RWPE1 (cell line): Measurements from ENCODE around the gene PRCC.

Source experiments
- CTCF ChIA-PET: fragments of 350-600 bp; sonication (Branson Sonifier 250); formaldehyde crosslinking; extraction: SDS; loops from one replicate; lab custom pipeline; 2021; lab: Yijun Ruan, JAX
- POLR2A ChIA-PET: fragments of 400-600 bp; formaldehyde crosslinking; extraction: SDS; loops from one replicate; lab custom pipeline; 2020; ENCODE audit warnings: antibody characterized with exemption; ENCODE audit not compliant: low non-redundant PET; lab: Yijun Ruan, JAX
- DNase-seq: peaks from one replicate; pipeline ENCODE4 v3.0.0; 2012; ENCODE audit warnings: low spot score
- H3K27ac ChIP-seq: fragments of 450-650 bp; 2 replicates; pipeline ENCODE4 v1.5.1; 2017
- TF ChIP-seq, protein P1 (sequence below): fragments of 450-650 bp; conservative IDR thresholded peaks from 2 replicates; pipeline ENCODE4 v1.5.1; 2017; ENCODE audit warnings: low read depth, mild to moderate bottlenecking

Gene PRCC

DNA sequence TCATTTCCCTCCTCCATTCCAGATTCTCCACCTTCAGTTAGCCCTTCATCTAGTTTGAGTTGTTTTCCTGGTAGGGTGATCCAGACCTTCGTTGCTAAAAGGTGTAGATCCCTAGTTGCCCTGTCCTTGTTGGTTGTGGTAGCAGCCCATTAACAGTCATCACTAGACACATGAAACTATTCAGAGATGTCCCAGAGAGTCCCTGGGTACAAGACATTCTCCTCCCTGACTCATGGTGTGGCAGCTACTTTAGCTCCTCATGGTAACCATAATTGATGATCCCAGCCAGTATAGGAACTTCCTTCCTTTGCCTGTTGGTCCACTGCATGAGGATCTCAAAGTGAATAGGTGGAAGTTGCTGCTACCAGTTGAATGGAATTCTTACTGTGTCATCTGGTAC is 55.3 kb downstream of the PRCC start:
- TF ChIP-seq, protein P1, sequence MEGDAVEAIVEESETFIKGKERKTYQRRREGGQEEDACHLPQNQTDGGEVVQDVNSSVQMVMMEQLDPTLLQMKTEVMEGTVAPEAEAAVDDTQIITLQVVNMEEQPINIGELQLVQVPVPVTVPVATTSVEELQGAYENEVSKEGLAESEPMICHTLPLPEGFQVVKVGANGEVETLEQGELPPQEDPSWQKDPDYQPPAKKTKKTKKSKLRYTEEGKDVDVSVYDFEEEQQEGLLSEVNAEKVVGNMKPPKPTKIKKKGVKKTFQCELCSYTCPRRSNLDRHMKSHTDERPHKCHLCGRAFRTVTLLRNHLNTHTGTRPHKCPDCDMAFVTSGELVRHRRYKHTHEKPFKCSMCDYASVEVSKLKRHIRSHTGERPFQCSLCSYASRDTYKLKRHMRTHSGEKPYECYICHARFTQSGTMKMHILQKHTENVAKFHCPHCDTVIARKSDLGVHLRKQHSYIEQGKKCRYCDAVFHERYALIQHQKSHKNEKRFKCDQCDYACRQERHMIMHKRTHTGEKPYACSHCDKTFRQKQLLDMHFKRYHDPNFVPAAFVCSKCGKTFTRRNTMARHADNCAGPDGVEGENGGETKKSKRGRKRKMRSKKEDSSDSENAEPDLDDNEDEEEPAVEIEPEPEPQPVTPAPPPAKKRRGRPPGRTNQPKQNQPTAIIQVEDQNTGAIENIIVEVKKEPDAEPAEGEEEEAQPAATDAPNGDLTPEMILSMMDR, result no peak
- CTCF ChIA-PET, result interaction anchor here (1.5 kb wide), 1 partner anchor 133 kb away, joined by 5 read pairs; no protein-coding TSS in a partner anchor
- H3K27ac ChIP-seq, result no peak overlapping the region
- DNase-seq, result no peak
- POLR2A ChIA-PET, result no interaction called here

DNA sequence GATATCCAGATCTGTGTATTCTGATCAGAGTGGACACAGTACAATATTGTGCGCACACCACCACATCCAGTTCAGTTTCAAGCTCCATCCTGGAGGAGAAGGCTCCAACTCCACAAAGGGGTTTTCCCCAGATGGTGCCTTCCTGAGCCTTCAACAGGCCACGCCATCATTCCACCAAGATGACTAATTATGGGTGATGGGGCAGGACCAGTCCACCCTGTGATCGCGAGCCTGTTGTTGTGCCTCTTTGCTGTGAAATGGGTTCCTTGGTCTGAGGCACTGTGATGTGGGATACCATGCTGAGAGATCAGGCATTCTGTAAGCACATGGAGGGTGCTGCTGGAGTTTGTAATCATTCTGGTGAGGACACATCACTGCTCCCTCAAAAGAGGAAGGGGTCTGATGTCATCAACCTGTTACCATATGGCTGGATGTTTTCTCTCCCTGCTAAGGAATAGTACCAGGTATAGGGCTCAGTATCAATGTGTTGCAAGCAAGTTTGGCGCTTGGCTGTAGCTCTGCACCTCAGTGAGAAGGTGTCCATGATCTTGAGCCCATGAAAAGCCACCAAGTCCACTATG is 56.0 kb downstream of the PRCC start:
- no peak overlapping the region for H3K27ac ChIP-seq
- POLR2A ChIA-PET, result no interaction called here
- DNase-seq, result no peak
- TF ChIP-seq, protein P1, result no peak
- CTCF ChIA-PET, result no interaction called here

DNA sequence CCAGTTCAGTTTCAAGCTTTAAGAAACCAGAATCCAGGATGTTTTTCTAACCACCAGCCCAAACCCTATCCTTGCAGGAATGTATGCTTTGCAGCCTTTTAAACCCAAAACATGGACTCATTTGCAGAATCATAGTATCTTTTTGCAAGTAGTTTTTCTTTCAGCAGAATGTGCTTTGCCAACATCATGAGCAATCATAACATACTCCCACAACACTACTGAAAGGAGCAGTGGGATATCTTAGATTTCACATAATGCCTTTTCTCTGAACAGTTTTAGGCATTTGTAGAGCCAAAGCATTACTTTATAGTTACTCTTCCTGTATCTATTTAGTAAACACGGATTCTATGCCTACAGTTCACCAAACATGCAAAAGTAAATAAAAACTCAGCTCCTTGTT is 59.3 kb downstream of the PRCC start:
- DNase-seq, result no peak
- CTCF ChIA-PET, result interaction anchor here (1.2 kb wide), 1 partner anchor 12 kb away, joined by 6 read pairs; no protein-coding TSS in a partner anchor
- no peak overlapping the region for H3K27ac ChIP-seq
- TF ChIP-seq, protein P1, result no peak
- POLR2A ChIA-PET, result no interaction called here

DNA sequence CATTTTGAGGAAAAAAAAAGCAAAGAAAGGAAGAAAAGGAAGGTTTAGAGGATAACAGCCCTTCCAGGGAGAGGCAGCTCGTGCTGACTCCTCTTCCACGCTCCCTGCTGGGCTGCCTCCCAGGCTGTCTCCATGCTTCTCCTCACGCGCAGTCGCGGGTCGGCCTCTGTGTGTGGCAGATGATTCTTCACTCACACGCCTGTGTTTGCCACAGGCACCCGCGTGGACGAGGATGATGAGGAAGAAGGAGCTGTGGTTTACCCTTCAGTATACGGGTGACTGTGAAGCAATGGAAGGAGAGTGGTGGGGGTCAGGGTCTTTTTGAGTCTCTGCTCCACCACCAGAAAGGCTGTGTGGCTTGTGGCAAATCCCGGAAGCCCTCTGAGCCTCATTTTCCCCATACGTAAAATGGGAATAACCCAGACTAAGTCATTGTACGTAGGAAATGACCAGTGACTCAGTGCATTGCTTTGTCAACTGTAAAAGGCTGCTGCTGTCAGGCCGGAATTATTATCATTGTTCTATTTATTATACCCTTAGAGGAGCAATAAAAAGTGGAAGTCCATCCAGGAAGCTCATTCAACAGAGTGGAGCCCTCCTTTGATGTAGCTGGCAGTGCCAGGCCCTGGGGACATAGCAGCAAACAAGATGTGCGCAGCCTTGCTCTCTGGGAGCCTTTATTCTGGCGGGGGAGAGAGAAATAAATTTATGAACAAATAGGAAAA is 61.2 kb downstream of the PRCC start:
- TF ChIP-seq, protein P1, result no peak
- DNase-seq, result no peak
- no peak overlapping the region for H3K27ac ChIP-seq
- CTCF ChIA-PET, result interaction anchor here (1.4 kb wide), 1 partner anchor 10 kb away, joined by 4 read pairs; no protein-coding TSS in a partner anchor
- POLR2A ChIA-PET, result no interaction called here

DNA sequence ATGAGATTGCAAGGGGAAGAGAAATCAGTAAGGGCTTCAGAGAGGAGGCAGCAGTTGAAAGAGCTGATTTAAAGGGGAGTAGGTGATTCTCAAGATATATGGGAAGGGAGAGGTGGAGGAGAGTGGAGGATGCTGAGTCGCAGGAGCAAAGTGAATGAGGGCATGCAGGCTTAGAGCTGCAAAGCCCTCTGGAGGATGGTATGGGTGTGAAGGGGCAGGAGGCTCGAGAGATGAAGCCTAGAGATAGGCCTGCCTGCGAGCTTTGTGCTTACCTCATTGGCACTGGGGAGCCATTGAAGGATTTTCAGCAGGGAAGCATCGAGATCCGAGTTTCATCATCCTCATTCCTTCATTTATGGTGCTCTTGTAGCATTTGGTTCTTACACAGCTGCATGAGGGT is 65.1 kb downstream of the PRCC start:
- TF ChIP-seq, protein P1, result no peak
- ChIA-PET POLR2A (no interaction called here), CTCF (interaction anchor here (0.6 to 0.7 kb wide), 2 partner anchors 49 to 95 kb away, joined by 3 to 4 read pairs; no protein-coding TSS in a partner anchor)
- no peak for DNase-seq
- no peak overlapping the region for H3K27ac ChIP-seq

DNA sequence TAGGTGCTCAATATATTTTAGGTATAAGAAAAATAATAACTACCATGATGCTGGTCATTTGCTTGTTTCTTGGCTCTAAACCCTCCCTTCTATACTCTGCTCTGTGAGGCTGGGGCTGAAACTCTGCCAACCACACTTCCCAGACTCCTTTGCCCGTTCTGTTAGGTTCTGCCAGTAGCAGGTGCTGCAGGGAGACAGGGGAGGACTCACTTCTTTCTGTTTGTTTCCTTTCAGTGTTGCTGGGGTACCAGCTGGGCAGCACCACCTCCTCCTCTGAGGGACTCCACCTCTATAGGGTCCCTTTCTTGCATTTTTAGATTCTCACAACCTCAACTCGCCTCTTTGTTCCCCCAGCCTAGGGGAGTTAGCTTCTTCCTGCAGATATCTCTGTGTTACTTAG is 66.3 kb downstream of the PRCC start:
- TF ChIP-seq, protein P1, result no peak
- ChIA-PET POLR2A (no interaction called here), CTCF (interaction anchor here (0.6 to 1.2 kb wide), 2 partner anchors 26 to 67 kb away, joined by 3 read pairs; no protein-coding TSS in a partner anchor)
- no peak for DNase-seq
- H3K27ac ChIP-seq, result no peak overlapping the region
